Epithelial cell of proximal tubule (primary cell): ENCODE measurements around the gene SLC4A9. TPM values are rescaled to one million over a fixed set of nuclear protein-coding genes. Genes with fewer than 3 reads are reported as not detected.

ENCODE experiments used
- DNase-seq: peaks from one replicate; pipeline ENCODE4 v3.0.0-alpha.2; 2011; ENCODE audit warnings: low read depth
- H3K4me3 ChIP-seq: 2 replicates; pipeline ENCODE4 v1.5.1; 2011; ENCODE audit warnings: low read depth, mild to moderate bottlenecking, low read length
- CTCF ChIP-seq: conservative IDR thresholded peaks from 2 replicates; pipeline ENCODE4 v1.5.1; 2012; ENCODE audit warnings: low read depth, mild to moderate bottlenecking, low read length
- total RNA-seq: library from RNA; depleted of rRNA; stranded (reverse); fragments of >200 nt; gene quantifications from 2 replicates; pipeline ENCODE4 v1.2.3, GENCODE V29; 2015

Gene SLC4A9
- total RNA-seq, 1 donor from 2014 or later: not detected

DNA sequence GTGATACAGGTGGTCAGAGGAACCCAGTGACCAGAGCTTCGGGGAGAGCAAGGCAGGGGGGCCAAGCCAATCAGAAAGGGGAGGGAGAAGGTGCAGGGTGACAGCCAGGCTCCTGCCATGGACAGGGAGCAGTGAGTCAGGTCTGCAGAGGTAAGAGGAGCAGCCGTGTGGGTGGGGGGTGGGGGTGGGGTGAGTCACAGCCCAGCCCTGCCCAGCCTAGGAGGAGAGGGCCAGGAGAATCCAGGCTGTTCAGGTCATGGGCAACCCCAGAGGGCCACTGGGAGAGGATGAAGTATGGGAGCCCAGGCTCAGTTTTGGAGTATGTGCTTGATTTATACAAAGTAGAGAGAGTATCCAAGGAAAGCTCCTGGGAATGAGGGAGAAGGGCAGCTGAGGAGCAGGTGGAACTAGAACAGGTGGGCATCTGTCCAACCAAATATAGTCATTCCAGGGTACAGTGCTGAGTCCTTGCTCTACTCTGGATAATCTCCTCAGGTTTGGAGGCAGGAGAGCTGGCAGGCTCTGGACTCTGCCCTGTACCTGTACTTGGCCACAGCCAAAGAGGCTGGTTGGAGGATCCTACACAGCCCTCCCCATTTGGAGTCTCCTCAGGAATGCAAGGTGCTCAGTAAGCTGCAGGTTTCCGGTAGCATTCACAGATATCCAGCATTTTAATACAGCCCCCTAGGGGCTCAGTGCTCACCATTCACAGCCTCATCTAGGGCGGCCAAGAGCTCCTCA, 15.1 kb upstream of the SLC4A9 start:
- DNase-seq: no peak
- TF ChIP-seq CTCF: no peak
- H3K4me3 ChIP-seq: peak overlapping the region; percentile 76

DNA sequence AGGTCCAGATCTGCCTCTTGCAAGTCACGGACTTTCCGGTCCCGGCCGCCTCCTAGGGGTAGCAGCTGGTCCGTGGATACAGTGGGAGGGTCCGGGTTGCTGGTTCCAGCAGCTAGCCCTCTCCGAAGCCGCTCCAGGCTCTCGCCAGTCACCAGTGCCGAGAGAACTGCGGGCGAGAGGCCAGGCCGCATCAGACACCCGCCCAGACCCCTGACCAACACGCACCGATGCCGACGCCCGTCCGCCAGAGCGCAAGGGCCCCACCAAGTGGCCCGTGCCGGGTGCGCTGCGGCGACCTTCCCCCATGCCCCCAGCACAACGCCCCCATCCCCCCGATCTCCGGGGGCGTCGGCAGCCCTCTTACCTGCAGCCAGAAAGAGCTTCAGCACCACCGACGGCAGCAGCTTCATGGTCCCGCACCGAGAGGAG, 14.1 kb upstream of the SLC4A9 start:
- peak; percentile 51 for TF ChIP-seq CTCF
- peak overlapping the region; percentile 76 for H3K4me3 ChIP-seq
- no peak for DNase-seq

GRCh38 chr5:140346348-140347221, 13.4 kb upstream of the SLC4A9 start, which contains the start of gene HBEGF:
Gene HBEGF, minus strand, starts transcription at chr5:140346603. Its CDS starts 275 bp downstream, at chr5:140346328.
- peak within 1 kb of the TSS; percentile 76 for H3K4me3 ChIP-seq
- no peak for DNase-seq
- peak; percentile 50 for TF ChIP-seq CTCF

GRCh38 chr5:140347360-140347759, 12.6 kb upstream of the SLC4A9 start:
- DNase-seq: no peak
- H3K4me3 ChIP-seq: no peak overlapping the region

GRCh38 chr5:140348104-140348503, 11.9 kb upstream of the SLC4A9 start:
- DNase-seq: no peak
- no peak overlapping the region for H3K4me3 ChIP-seq
- TF ChIP-seq CTCF: no peak

More at GRCh38 chr5:140347360-140347759, 12.6 kb upstream of the SLC4A9 start:
- no peak for TF ChIP-seq CTCF

DNA sequence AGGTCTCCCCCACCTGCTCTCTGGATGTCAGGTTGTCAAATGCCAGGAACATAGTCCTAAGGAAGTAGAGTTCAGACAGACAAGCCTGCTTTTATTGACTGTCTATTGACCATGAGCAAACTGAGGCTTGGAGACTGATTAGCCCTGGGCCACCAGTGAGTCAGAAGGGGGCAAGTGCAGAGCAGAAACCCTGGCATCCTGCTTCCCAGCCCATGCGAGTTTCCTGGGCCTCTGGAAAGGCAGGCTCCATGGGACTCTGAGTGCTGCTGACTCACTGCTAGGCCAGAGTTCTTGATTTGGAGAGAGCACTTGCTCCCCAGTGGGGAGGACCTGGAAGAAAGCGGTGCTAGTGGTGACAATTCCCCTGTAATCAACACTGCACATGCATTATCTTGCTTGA, 10.8 kb upstream of the SLC4A9 start:
- no peak for TF ChIP-seq CTCF
- H3K4me3 ChIP-seq: no peak overlapping the region
- DNase-seq: no peak
